ENCODE measurements around the gene CSNK2A3. TPM values are rescaled to one million over a fixed set of nuclear protein-coding genes. Genes with fewer than 3 reads are reported as not detected.

The CSNK2A3 gene
- total and polyA plus RNA-seq, 12 donors, result 0.57 to 2.2 (median 0.99) TPM; not detected in 1

- ATAC-seq (no peak), DNase-seq (no peak)
- no peak overlapping the region for H3K4me3 ChIP-seq
- no peaks in the 10 kb centered on the region for H3K27me3 ChIP-seq
- peaks cover 0 to 3% (median 0%) of the 10 kb centered on the region in 9 donors for H3K36me3 ChIP-seq
- peaks cover 0 to 11% (median 1%) of the 10 kb centered on the region in 9 donors for H3K4me1 ChIP-seq
- WGBS, 2 donors, result 97 to 100% methylated on average over 2 of the region's 2 CpGs
- H3K9me3 ChIP-seq, result no peaks in the 10 kb centered on the region
- H3K27ac ChIP-seq, result no peak overlapping the region
- no peak for TF ChIP-seq CTCF (IDR thresholded peaks at IDR 0.05)
- intact Hi-C loops (cut with DNase I), result no loop called here
Measured at GRCh38 chr11:11383995-11384394, 30.9 kb upstream of the CSNK2A3 start.

GRCh38 chr11:11382858-11383532, 29.9 kb upstream of the CSNK2A3 start:
- Histone ChIP-seq H3K9me3 (no peaks in the 10 kb centered on the region), H3K36me3 (peaks cover 0 to 13% (median 0%) of the 10 kb centered on the region in 9 donors), H3K27ac (no peak overlapping the region), H3K4me3 (no peak overlapping the region), H3K4me1 (peaks cover 0 to 7% (median 0%) of the 10 kb centered on the region in 9 donors), H3K27me3 (no peaks in the 10 kb centered on the region)
- 72 to 76% methylated on average over 7 of the region's 7 CpGs for WGBS, 2 donors
- TF ChIP-seq CTCF (IDR thresholded peaks at IDR 0.05), result no peak
- DNase-seq (no peak), ATAC-seq (peak in 1 of 8 donors; percentile 32)
- intact Hi-C loops (cut with DNase I), result no loop called here

- intact Hi-C loops (cut with DNase I), result no loop called here
- TF ChIP-seq CTCF (IDR thresholded peaks at IDR 0.05), result no peak
- DNase-seq, result no peak
- H3K4me1 ChIP-seq, result peaks cover 0 to 7% (median 0%) of the 10 kb centered on the region in 9 donors
- no peaks in the 10 kb centered on the region for H3K9me3 ChIP-seq
- peaks cover 0 to 25% (median 0%) of the 10 kb centered on the region in 9 donors for H3K36me3 ChIP-seq
- H3K4me3 ChIP-seq, result no peak overlapping the region
- peak overlapping the region in 2 of 10 donors; percentile 22 to 31 for H3K27ac ChIP-seq
- ATAC-seq, result peak in 5 of 8 donors; percentile 21 to 50 (median 42)
- 84 to 85% methylated on average over 6 of the region's 6 CpGs for WGBS, 2 donors
- no peaks in the 10 kb centered on the region for H3K27me3 ChIP-seq
Measured at GRCh38 chr11:11381471-11382105, 28.5 kb upstream of the CSNK2A3 start.

- 65 to 67% methylated on average over 3 of the region's 3 CpGs for WGBS, 2 donors
- H3K27me3 ChIP-seq, result no peaks in the 10 kb centered on the region
- intact Hi-C loops (cut with DNase I), result no loop called here
- H3K9me3 ChIP-seq, result no peaks in the 10 kb centered on the region
- H3K36me3 ChIP-seq, result peaks cover 0 to 32% (median 0%) of the 10 kb centered on the region in 9 donors
- H3K4me1 ChIP-seq, result peaks cover 0 to 7% (median 0%) of the 10 kb centered on the region in 9 donors
- ATAC-seq, result no peak
- no peak overlapping the region for H3K4me3 ChIP-seq
- no peak overlapping the region for H3K27ac ChIP-seq
- TF ChIP-seq CTCF (IDR thresholded peaks at IDR 0.05), result no peak
- no peak for DNase-seq
Measured at GRCh38 chr11:11380883-11381282, 27.8 kb upstream of the CSNK2A3 start.

Measured in heart right ventricle (tissue), 16 donors.